AG09319 (cell line): ENCODE measurements around the gene ZSCAN25.

Experiments used
- DNase-seq: peaks from one replicate; pipeline ENCODE4 v3.0.0-alpha.2; 2010; ENCODE audit warnings: low read depth; ENCODE audit errors: extremely low read depth
- CTCF ChIP-seq: IDR thresholded peaks from 2 replicates; pipeline ENCODE4 v1.5.1; 2011; ENCODE audit warnings: low read depth, mild to moderate bottlenecking, inconsistent platforms, low read length, moderate library complexity

ZSCAN25 gene

DNA sequence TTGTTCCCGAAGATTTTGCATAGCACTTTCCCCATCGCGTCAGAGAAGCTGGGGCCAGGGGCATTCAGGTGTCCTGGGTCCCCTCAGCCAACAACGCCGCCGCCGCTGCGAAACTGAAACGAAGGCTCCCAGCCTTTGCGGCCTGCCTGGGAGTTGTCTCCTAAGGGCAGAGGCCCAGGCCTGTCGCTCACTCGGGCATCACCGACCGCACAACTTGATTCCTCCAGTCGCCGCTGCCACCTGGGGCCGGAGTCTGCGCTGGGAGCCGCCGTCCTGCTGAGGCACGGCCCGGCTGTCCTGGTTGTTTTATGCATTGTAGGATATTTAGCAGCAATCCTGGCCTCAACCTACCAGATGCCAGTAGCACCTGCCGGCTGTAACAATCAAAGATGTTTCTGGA, 22.0 kb downstream of the ZSCAN25 start:
- TF ChIP-seq CTCF, result no peak
- DNase-seq, result no peak

DNA sequence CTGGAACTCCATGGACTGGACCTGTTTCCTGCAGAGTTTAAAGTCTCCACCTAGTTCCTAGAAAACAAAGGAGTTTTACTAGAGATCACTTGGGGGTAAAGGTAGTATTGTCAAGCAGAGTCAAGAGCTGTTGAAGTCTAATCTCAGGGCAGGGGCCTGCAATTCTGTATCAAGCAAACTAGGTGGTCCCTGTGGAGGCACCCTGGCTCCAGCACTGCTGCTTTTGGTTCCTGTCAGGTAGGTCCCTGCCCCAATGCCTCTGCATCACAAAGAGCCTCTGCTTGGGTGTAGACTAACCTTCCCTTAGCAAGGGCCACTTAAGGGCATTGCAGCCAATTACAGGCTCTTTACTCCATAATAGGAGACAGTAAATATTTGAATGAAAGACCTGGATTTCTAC, 22.5 kb downstream of the ZSCAN25 start:
- DNase-seq, result no peak
- no peak for TF ChIP-seq CTCF

- no peak for TF ChIP-seq CTCF
- no peak for DNase-seq
Measured at GRCh38 chr7:99642027-99642426, 25.3 kb downstream of the ZSCAN25 start.

- no peak for TF ChIP-seq CTCF
- DNase-seq, result no peak
Measured at GRCh38 chr7:99643464-99643863, 26.7 kb downstream of the ZSCAN25 start.

GRCh38 chr7:99644431-99644830, 27.7 kb downstream of the ZSCAN25 start:
- no peak for TF ChIP-seq CTCF
- DNase-seq, result no peak

DNA sequence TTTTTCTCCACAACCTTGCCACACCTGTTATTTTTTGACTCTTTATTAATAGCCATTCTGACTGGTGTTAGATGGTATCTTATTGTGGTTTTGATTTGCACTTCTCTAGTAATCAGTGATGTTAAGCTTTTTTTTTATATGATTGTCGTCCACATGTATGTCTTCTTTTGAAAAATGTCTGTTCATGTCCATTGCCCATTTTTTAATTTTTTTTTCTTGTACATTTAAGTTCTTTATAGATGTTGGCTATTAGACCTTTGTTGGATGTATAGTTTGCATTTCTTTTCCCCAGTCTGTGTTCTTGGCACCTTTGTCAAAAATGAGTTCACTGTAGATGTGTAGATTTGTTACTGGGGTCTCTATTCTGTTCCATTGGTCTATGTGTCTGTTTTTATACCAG, 28.8 kb downstream of the ZSCAN25 start:
- TF ChIP-seq CTCF, result no peak
- no peak for DNase-seq

DNA sequence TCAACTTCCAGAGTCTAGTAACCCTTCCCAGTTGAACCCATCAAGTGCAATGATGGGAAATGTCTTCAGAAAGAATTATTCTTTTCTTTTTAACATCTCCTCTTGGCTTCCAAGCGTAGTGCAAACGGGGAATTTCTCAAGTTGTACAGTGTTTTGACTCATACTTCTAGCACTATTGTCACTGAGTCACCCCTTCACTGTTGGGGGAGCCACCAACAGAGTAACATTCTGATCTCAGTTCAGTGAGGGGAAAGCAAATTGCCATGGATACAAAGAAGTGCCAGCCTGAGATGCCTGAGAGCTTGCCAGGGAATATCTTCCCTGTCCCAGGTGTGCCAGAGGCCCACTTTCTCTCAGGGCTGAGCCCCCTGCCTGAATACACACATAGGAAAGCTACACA, 32.1 kb downstream of the ZSCAN25 start:
- TF ChIP-seq CTCF, result no peak
- no peak for DNase-seq
